HepG2 (cell line): ENCODE data around the gene DLG2.
"Not testable (repeated sequence)": the region's sequence is repeated elsewhere in the genome, so short reads cannot be mapped to it uniquely, and the experiment has no call there.

Experiments used
- EZH2 ChIP-seq: conservative IDR thresholded peaks from 2 replicates; pipeline ENCODE4 v1.6.1; 2012; ENCODE audit warnings: mild to moderate bottlenecking, low read depth, low read length, moderate library complexity
- NFYB ChIP-seq: sonication (generic); formaldehyde crosslinking; IDR thresholded peaks from 2 replicates; pipeline ENCODE4 v1.4.0; 2020; ENCODE audit warnings: missing genetic modification reagents
- NR2F6 ChIP-seq, 2 experiments: IDR thresholded peaks; 2 replicates each; pipeline ENCODE4 v1.6.1; 2016; ENCODE audit warnings: antibody characterized with exemption in 1 of 2, mild to moderate bottlenecking in 1 of 2
- SPEN ChIP-seq: sonication (generic); formaldehyde crosslinking; IDR thresholded peaks from 2 replicates; pipeline ENCODE4 v1.5.1; 2020; ENCODE audit warnings: low read depth, mild to moderate bottlenecking, missing genetic modification reagents
- STAG1 ChIP-seq: sonication (generic); formaldehyde crosslinking; IDR thresholded peaks from 2 replicates; pipeline ENCODE4 v1.4.0; 2020; ENCODE audit warnings: missing genetic modification reagents
- TF ChIP-seq, protein P1 (sequence below): IDR thresholded peaks from 2 replicates; pipeline ENCODE4 v1.6.1; 2016
- TF ChIP-seq, protein P2 (sequence below): sonication (generic); formaldehyde crosslinking; IDR thresholded peaks from 2 replicates; pipeline ENCODE4 v1.5.0; 2020; ENCODE audit warnings: mild to moderate bottlenecking, missing genetic modification reagents, moderate library complexity

DNA sequence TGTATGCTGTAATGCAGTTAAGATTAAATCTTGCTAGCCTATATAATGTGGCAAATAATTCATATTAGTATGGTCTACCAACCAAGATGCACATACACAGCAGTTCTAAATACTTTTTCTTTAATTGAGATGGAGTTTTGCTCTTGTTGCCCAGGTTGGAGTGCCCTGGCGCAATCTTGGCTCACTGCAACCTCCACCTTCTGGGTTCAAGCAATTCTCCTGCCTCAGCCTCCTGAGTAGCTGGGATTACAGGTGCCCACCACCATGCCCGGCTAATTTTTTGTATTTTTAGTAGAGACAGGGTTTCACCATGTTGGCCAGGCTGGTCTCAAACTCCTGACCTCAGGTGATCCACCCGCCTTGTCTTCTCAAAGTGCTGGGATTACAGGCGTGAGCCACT lies 27.2 kb upstream of the DLG2 start:
- not testable (repeated sequence) for TF ChIP-seq NR2F6 (IDR thresholded peaks at IDR 0.05); NR2F6 (CRISPR knock-in tag; IDR thresholded peaks at IDR 0.05); EZH2; SPEN (CRISPR knock-in tag); STAG1; NFYB (CRISPR knock-in tag)
- TF ChIP-seq, protein P1, sequence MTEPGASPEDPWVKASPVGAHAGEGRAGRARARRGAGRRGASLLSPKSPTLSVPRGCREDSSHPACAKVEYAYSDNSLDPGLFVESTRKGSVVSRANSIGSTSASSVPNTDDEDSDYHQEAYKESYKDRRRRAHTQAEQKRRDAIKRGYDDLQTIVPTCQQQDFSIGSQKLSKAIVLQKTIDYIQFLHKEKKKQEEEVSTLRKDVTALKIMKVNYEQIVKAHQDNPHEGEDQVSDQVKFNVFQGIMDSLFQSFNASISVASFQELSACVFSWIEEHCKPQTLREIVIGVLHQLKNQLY: not testable (repeated sequence)
- TF ChIP-seq, protein P2, sequence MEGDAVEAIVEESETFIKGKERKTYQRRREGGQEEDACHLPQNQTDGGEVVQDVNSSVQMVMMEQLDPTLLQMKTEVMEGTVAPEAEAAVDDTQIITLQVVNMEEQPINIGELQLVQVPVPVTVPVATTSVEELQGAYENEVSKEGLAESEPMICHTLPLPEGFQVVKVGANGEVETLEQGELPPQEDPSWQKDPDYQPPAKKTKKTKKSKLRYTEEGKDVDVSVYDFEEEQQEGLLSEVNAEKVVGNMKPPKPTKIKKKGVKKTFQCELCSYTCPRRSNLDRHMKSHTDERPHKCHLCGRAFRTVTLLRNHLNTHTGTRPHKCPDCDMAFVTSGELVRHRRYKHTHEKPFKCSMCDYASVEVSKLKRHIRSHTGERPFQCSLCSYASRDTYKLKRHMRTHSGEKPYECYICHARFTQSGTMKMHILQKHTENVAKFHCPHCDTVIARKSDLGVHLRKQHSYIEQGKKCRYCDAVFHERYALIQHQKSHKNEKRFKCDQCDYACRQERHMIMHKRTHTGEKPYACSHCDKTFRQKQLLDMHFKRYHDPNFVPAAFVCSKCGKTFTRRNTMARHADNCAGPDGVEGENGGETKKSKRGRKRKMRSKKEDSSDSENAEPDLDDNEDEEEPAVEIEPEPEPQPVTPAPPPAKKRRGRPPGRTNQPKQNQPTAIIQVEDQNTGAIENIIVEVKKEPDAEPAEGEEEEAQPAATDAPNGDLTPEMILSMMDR (CRISPR knock-in tag): not testable (repeated sequence)
